H1 (cell line): ENCODE results near the gene RNF43. TPM values are rescaled to one million over a fixed set of nuclear protein-coding genes. Genes with fewer than 3 reads are reported as not detected.
A peak's percentile ranks its signal among the peaks of the same experiment; 100 is the strongest.

Source experiments
- CTCF ChIA-PET: fragments of 300-600 bp; sonication (Branson Sonifier 250); formaldehyde crosslinking; loops from one replicate; lab custom pipeline; 2021; ENCODE audit not compliant: partially characterized antibody; lab: Charles Lee
- POLR2A ChIA-PET: fragments of 300-600 bp; sonication (Branson Sonifier 250); formaldehyde crosslinking; loops from one replicate; lab custom pipeline; 2021; ENCODE audit warnings: inconsistent platforms; ENCODE audit not compliant: partially characterized antibody; lab: Charles Lee
- DNase-seq, 2 experiments: peaks; one replicate each; pipeline versions ENCODE4 v3.0.0 to v3.0.0-alpha.2; 2010 to 2022; ENCODE audit warnings: low spot score in 2 of 2, low read depth in 1 of 2, mixed read lengths in 1 of 2
- FAIRE-seq: peaks from 2 replicates; lab custom pipeline; 2011; peaks lifted over from hg19 to GRCh38; lab: Jason Lieb, UNC
- H2AFZ ChIP-seq: 2 replicates; pipeline ENCODE4 v1.8.1; 2012; ENCODE audit warnings: low read length, inconsistent platforms
- H2AK5ac ChIP-seq: 2 replicates; pipeline ENCODE4 v1.6.1; 2013; ENCODE audit warnings: low read depth, low read length
- H2BK120ac ChIP-seq: replicated peaks from 2 replicates; pipeline ENCODE3; 2013; ENCODE audit warnings: low read depth, low read length, inconsistent platforms
- H2BK12ac ChIP-seq: 2 replicates; pipeline ENCODE4 v1.6.1; 2013; ENCODE audit warnings: low read depth, low read length
- H2BK15ac ChIP-seq: 2 replicates; pipeline ENCODE4 v1.6.1; 2013; ENCODE audit warnings: low read length
- H2BK20ac ChIP-seq: 2 replicates; pipeline ENCODE4 v1.6.1; 2013; ENCODE audit warnings: low read length
- H2BK5ac ChIP-seq: 2 replicates; pipeline ENCODE4 v1.6.1; 2013; ENCODE audit warnings: low read depth, low read length
- H3K14ac ChIP-seq: 2 replicates; pipeline ENCODE4 v1.6.1; 2013; ENCODE audit warnings: inconsistent platforms; ENCODE audit not compliant: insufficient read length
- H3K18ac ChIP-seq: 2 replicates; pipeline ENCODE4 v1.6.1; 2013; ENCODE audit warnings: low read length; ENCODE audit errors: extremely low read depth
- H3K23ac ChIP-seq: 2 replicates; pipeline ENCODE4 v1.6.1; 2013; ENCODE audit warnings: inconsistent platforms; ENCODE audit not compliant: insufficient read length
- H3K23me2 ChIP-seq: 2 replicates; pipeline ENCODE4 v1.6.1; 2013; ENCODE audit warnings: low read depth, low read length
- H3K27ac ChIP-seq: 2 replicates; pipeline ENCODE4 v1.6.1; 2011; ENCODE audit warnings: low read depth, low read length, inconsistent platforms
- H3K27me3 ChIP-seq, 4 experiments: replicated peaks in 1 of 4; 1 replicate in 1 of 4; 2 replicates in 3 of 4; pipeline versions ENCODE4 v1.6.1 to v1.8.1; 2011 to 2013; ENCODE audit warnings: low read length in 3 of 4, mild to moderate bottlenecking in 3 of 4, inconsistent platforms in 2 of 4, mixed read lengths in 2 of 4, moderate library complexity in 1 of 4; ENCODE audit not compliant: control insufficient read depth in 3 of 4, insufficient read depth in 3 of 4; ENCODE audit errors: extremely low read depth in 1 of 4
- H3K36me3 ChIP-seq, 4 experiments: 2 replicates each; pipeline versions ENCODE4 v1.6.1 to v1.8.1; 2011 to 2013; ENCODE audit warnings: mild to moderate bottlenecking in 4 of 4, low read length in 3 of 4, moderate library complexity in 2 of 4, control low read depth in 1 of 4, inconsistent platforms in 1 of 4; ENCODE audit not compliant: insufficient read depth in 4 of 4, control insufficient read depth in 2 of 4
- H3K4ac ChIP-seq: replicated peaks from 2 replicates; pipeline ENCODE3; 2013; ENCODE audit warnings: low read length, low read depth, mixed read lengths, inconsistent platforms; ENCODE audit not compliant: insufficient read length
- H3K4me1 ChIP-seq, 4 experiments: replicated peaks in 1 of 4; 1 replicate in 1 of 4; 2 replicates in 3 of 4; pipeline versions ENCODE4 v1.6.1 to v1.8.1; 2011 to 2013; ENCODE audit warnings: low read length in 3 of 4, inconsistent platforms in 2 of 4, mixed read lengths in 1 of 4; ENCODE audit not compliant: insufficient read depth in 4 of 4, control insufficient read depth in 3 of 4
- H3K4me2 ChIP-seq, 2 experiments: 2 replicates each; pipeline versions ENCODE4 v1.6.1 to v1.8.1; 2011 to 2013; ENCODE audit warnings: low read depth in 2 of 2, low read length in 2 of 2, control low read depth in 1 of 2, inconsistent platforms in 1 of 2, mild to moderate bottlenecking in 1 of 2; ENCODE audit not compliant: insufficient read depth in 1 of 2
- H3K4me3 ChIP-seq, 4 experiments: fragments of 200-600, 300-600 bp in 1 of 4; sonication (generic), shearing (Covaris generic), sonication (Bioruptor Twin) in 1 of 4; 2 replicates each; pipeline versions ENCODE4 v1.5.1 to v1.8.1; 2011 to 2016; ENCODE audit warnings: low read length in 4 of 4, low read depth in 3 of 4, control low read depth in 2 of 4, inconsistent platforms in 2 of 4, mild to moderate bottlenecking in 2 of 4, mixed read lengths in 1 of 4, moderate library complexity in 1 of 4; ENCODE audit not compliant: insufficient read depth in 2 of 4; ENCODE audit errors: extremely low read depth in 1 of 4
- H3K56ac ChIP-seq: replicated peaks from 2 replicates; pipeline ENCODE3; 2013; ENCODE audit warnings: low read depth, mild to moderate bottlenecking, mixed read lengths, low read length, inconsistent platforms; ENCODE audit not compliant: insufficient read length
- H3K79me1 ChIP-seq: 2 replicates; pipeline ENCODE4 v1.6.1; 2013; ENCODE audit warnings: low read depth, low read length, control low read depth
- H3K79me2 ChIP-seq, 2 experiments: 2 replicates each; pipeline versions ENCODE4 v1.6.1 to v1.8.1; 2012 to 2013; ENCODE audit warnings: low read length in 2 of 2, mild to moderate bottlenecking in 2 of 2, inconsistent platforms in 1 of 2; ENCODE audit not compliant: insufficient read depth in 2 of 2, control insufficient read depth in 1 of 2
- H3K9ac ChIP-seq, 4 experiments: replicated peaks in 1 of 4; 1 replicate in 1 of 4; 2 replicates in 3 of 4; pipeline versions ENCODE4 v1.6.1 to v1.8.1; 2011 to 2013; ENCODE audit warnings: low read depth in 3 of 4, low read length in 3 of 4, control low read depth in 2 of 4, mild to moderate bottlenecking in 2 of 4, moderate library complexity in 2 of 4, inconsistent platforms in 1 of 4; ENCODE audit errors: extremely low read depth in 1 of 4
- H3K9me3 ChIP-seq, 2 experiments: 2 replicates each; pipeline versions ENCODE4 v1.6.1 to v1.8.1; 2012 to 2013; ENCODE audit warnings: mild to moderate bottlenecking in 2 of 2, moderate library complexity in 2 of 2, control low read depth in 1 of 2, inconsistent platforms in 1 of 2, low read depth in 1 of 2, low read length in 1 of 2, mixed read lengths in 1 of 2; ENCODE audit not compliant: insufficient read depth in 2 of 2
- H4K20me1 ChIP-seq, 2 experiments: replicated peaks in 1 of 2; 2 replicates each; pipeline versions ENCODE3 to v1.8.1; 2011 to 2013; ENCODE audit warnings: inconsistent platforms in 2 of 2, low read length in 2 of 2, mild to moderate bottlenecking in 1 of 2; ENCODE audit not compliant: insufficient read depth in 2 of 2, control insufficient read depth in 1 of 2
- H4K5ac ChIP-seq: 2 replicates; pipeline ENCODE4 v1.6.1; 2013; ENCODE audit warnings: low read length, low read depth, mixed read lengths, inconsistent platforms; ENCODE audit not compliant: insufficient read length
- H4K8ac ChIP-seq: 2 replicates; pipeline ENCODE4 v1.8.0; 2013; ENCODE audit warnings: mild to moderate bottlenecking, moderate library complexity, low read length, inconsistent platforms; ENCODE audit not compliant: insufficient read depth; ENCODE audit errors: extremely low read depth
- H4K91ac ChIP-seq: replicated peaks from 2 replicates; pipeline ENCODE3; 2013; ENCODE audit warnings: low read length, mixed read lengths, inconsistent platforms; ENCODE audit not compliant: insufficient read length
- BRCA1 ChIP-seq: IDR thresholded peaks from 2 replicates; pipeline ENCODE4 v1.6.1; 2012; ENCODE audit warnings: low read depth, low read length, improper control_type of control experiment
- CBX5 ChIP-seq: fragments of 300-800, 300-1000 bp; sonication (generic); IDR thresholded peaks from 2 replicates; pipeline ENCODE4 v1.7.1; 2016; ENCODE audit warnings: antibody characterized with exemption, low read length, low read depth
- POLR2A ChIP-seq, 2 experiments: IDR thresholded peaks; 1 replicate in 1 of 2; 2 replicates in 1 of 2; pipeline ENCODE4 v1.6.1; 2011; ENCODE audit warnings: low read depth in 2 of 2, low read length in 2 of 2, mild to moderate bottlenecking in 2 of 2; ENCODE audit errors: control extremely low read depth in 1 of 2
- SIN3A ChIP-seq, 2 experiments: IDR thresholded peaks in 1 of 2; conservative IDR thresholded peaks in 1 of 2; 2 replicates each; pipeline ENCODE4 v1.6.1; 2011 to 2012; ENCODE audit warnings: low read length in 2 of 2, improper control_type of control experiment in 1 of 2, low read depth in 1 of 2, mild to moderate bottlenecking in 1 of 2
- TAF1 ChIP-seq: IDR thresholded peaks from 2 replicates; pipeline ENCODE4 v1.6.1; 2011; ENCODE audit warnings: mild to moderate bottlenecking, low read depth, low read length
- WGBS, 2 experiments: shearing (Covaris generic) in 1 of 2; methylation state at CpG; one replicate each; pipeline versions ENCODE4 v1.1.6 to v1.1.7; 2013 to 2015; ENCODE audit warnings: low lambda C conversion rate in 2 of 2, mixed read lengths in 2 of 2, inconsistent platforms in 1 of 2, low coverage in 1 of 2, missing lambda C conversion rate in 1 of 2; ENCODE audit not compliant: insufficient replicate concordance in 2 of 2, insufficient coverage in 1 of 2, insufficient read length in 1 of 2; ENCODE audit errors: extremely low coverage in 1 of 2, missing lambda C conversion rate in 1 of 2; 5-methylcytosine and 5-hydroxymethylcytosine counted together
- polyA plus RNA-seq, 7 experiments: library from polyadenylated mRNA; depleted of rRNA in 3 of 7; stranded (reverse) in 5 of 7; unstranded in 2 of 7; fragments of >200 nt in 5 of 7; fragments of 200-250 nt in 2 of 7; gene quantifications; 1 replicate in 5 of 7; 2 replicates in 1 of 7; 4 replicates in 1 of 7; pipeline versions ENCODE4 v1.2.1 to v1.2.3, GENCODE V29; 2011 to 2013; ENCODE audit warnings: missing spikeins in 2 of 7, mixed read lengths in 2 of 7
- total RNA-seq: library from RNA; stranded (reverse); fragmentation: NEBNext Ultra II Directional; extraction: Animal tissue kit (Norgen Biotek cat#: 25700); gene quantifications from 2 replicates; pipeline ENCODE4 v1.2.1, GENCODE V29; 2021
- TF ChIP-seq, protein P1 (sequence below): IDR thresholded peaks from 2 replicates; pipeline ENCODE4 v1.6.1; 2012; ENCODE audit warnings: low read length, inconsistent platforms

RNF43 gene
- total and polyA plus RNA-seq, 2 of the 8 experiments (the other 6 are each of a cell fraction or from before 2014, with no cell fraction given) = 0.89 to 1.5 TPM

DNA sequence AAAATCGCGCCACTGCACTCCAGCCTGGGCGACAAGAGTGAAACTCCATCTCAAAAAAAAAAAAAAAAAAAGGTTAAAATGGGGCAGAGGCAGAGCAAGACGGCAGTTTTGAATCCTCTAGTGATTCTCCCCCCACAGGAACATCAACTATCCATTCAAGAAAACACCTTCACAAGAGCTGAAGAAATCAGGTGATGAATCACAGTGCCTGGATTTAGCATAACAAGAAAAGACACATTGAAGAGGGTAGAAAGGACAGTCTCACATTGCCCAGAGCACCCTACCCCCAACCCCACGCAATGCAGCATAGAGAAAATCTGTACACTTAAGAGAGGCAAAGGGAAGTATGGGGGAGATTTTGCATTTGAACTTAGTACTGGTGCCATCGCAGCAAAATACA lies 28.8 kb upstream of the RNF43 start:
- POLR2A ChIA-PET = no interaction called here
- no peak for DNase-seq
- H3K4me1 ChIP-seq = peaks cover 3 to 9% (median 4%) of the 10 kb centered on the region in 4 experiments; a peak in 6 of 7 replicates

More for the DNA sequence above, 28.8 kb upstream of the RNF43 start:
- H3K4me2 ChIP-seq = 0 out of 4 replicates have a peak overlapping the region, but pooled peaks of 1 of the 2 experiments have one; percentile 13
- no peak overlapping the region for H3K14ac ChIP-seq
- no peak overlapping the region for H4K8ac ChIP-seq
- peak overlapping the region; percentile 94 for H2BK120ac ChIP-seq
- H3K27ac ChIP-seq = no peak overlapping the region
- no peak overlapping the region for H4K5ac ChIP-seq
- CTCF ChIA-PET = interaction anchor here (0.6 to 7.4 kb wide), 20 partner anchors 9 to 599 kb away, joined by 3 to 96 read pairs (median 4); partner anchors contain the start of gene RNF43
- H3K79me1 ChIP-seq = no peaks in the 10 kb centered on the region
- H3K9ac ChIP-seq = no peak overlapping the region
- H3K18ac ChIP-seq = peak overlapping the region; percentile 84
- no peak overlapping the region for H3K23ac ChIP-seq
- no peaks in the 10 kb centered on the region for H4K20me1 ChIP-seq
- peak overlapping the region; percentile 44; the same call in 1 of the 2 replicates for H2BK12ac ChIP-seq
- no peaks in the 10 kb centered on the region for H3K79me2 ChIP-seq
- H3K9me3 ChIP-seq = no peaks in the 10 kb centered on the region
- peak overlapping the region; percentile 32; the same call in 1 of the 2 replicates for H2BK15ac ChIP-seq
- H3K4me3 ChIP-seq = no peak overlapping the region
- H3K27me3 ChIP-seq = no peaks in the 10 kb centered on the region
- peak overlapping the region; percentile 69 for H4K91ac ChIP-seq
- no peaks in the 10 kb centered on the region for H3K36me3 ChIP-seq
- TF ChIP-seq BRCA1 (no peak), CBX5 (no peak), TAF1 (no peak), POLR2A (IDR thresholded peaks at IDR 0.05; ENCODE audit: control extremely low read depth in 1 of 2, low read depth in 2 of 2, low read length in 2 of 2) (no peak), SIN3A (conservative IDR thresholded peaks at IDR 0.05 in 1 of 2, IDR thresholded peaks at IDR 0.05 in 1 of 2; ENCODE audit: low read depth in 1 of 2, low read length in 2 of 2) (no peak)
- TF ChIP-seq, protein P1, sequence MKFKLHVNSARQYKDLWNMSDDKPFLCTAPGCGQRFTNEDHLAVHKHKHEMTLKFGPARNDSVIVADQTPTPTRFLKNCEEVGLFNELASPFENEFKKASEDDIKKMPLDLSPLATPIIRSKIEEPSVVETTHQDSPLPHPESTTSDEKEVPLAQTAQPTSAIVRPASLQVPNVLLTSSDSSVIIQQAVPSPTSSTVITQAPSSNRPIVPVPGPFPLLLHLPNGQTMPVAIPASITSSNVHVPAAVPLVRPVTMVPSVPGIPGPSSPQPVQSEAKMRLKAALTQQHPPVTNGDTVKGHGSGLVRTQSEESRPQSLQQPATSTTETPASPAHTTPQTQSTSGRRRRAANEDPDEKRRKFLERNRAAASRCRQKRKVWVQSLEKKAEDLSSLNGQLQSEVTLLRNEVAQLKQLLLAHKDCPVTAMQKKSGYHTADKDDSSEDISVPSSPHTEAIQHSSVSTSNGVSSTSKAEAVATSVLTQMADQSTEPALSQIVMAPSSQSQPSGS = no peak
- H2AFZ ChIP-seq = peak overlapping the region; percentile 30; the same call in 1 of the 2 replicates
- no peak overlapping the region for H2AK5ac ChIP-seq
- H2BK20ac ChIP-seq = peak overlapping the region; percentile 98; the same call in 1 of the 2 replicates
- WGBS, 2 experiments = 74% methylated on average over 5 of the region's 6 CpGs; no CpG with 5 or more reads in 1 of the 2 experiments
- no peak overlapping the region for H3K56ac ChIP-seq
- peak overlapping the region; percentile 92; the same call in 1 of the 2 replicates for H2BK5ac ChIP-seq
- no peaks in the 10 kb centered on the region for H3K23me2 ChIP-seq
- peak overlapping the region; percentile 27 for H3K4ac ChIP-seq
- no peak for FAIRE-seq
